Measurements from ENCODE around the gene PRDX2. TPM values are rescaled to one million over a fixed set of nuclear protein-coding genes. Genes with fewer than 3 reads are reported as not detected.

Gene PRDX2
- total RNA-seq, 1 experiment from 2014 or later = 295 TPM

GRCh38 chr19:12767150-12767549 lies 34.5 kb downstream of the PRDX2 start:
- ChIA-PET CTCF (interaction anchor here (0.6 to 13.2 kb wide), 7 partner anchors 8 to 81 kb away, joined by 3 to 307 read pairs (median 10); partner anchors contain the start of genes HOOK2, JUNB, PRDX2 and THSD8), POLR2A (interaction anchor here (0.5 to 2.9 kb wide), 5 partner anchors 18 to 34 kb away, joined by 3 to 17 read pairs (median 3); partner anchors contain the start of gene JUNB)
- H3K27ac Mint-ChIP-seq (ENCODE audit: low read depth, unreplicated experiment) = no peak overlapping the region
- H3K4me1 Mint-ChIP-seq (ENCODE audit: insufficient read depth, unreplicated experiment) = peaks cover 5% of the 10 kb centered on the region
- no TSS peak for BruUV-seq (replicated peaks)
- H3K4me3 Mint-ChIP-seq (ENCODE audit: unreplicated experiment) = no peak overlapping the region
- intact Hi-C loops (cut with micrococcal nuclease) = no loop called here
- TF ChIP-seq CTCF (IDR thresholded peaks at IDR 0.05; ENCODE audit: unreplicated experiment) = no peak
- no peak for DNase-seq (ENCODE audit: unreplicated experiment)
- H3K9me3 Mint-ChIP-seq (ENCODE audit: unreplicated experiment) = no peaks in the 10 kb centered on the region
- H3K27me3 Mint-ChIP-seq (ENCODE audit: insufficient read depth, unreplicated experiment) = no peaks in the 10 kb centered on the region
- H3K36me3 Mint-ChIP-seq (ENCODE audit: insufficient read depth, unreplicated experiment) = peaks cover 20% of the 10 kb centered on the region

GRCh38 chr19:12766051-12766521 lies 35.5 kb downstream of the PRDX2 start:
- BruUV-seq (replicated peaks) = no TSS peak
- Mint-ChIP-seq H3K36me3 (ENCODE audit: insufficient read depth, unreplicated experiment) (peaks cover 20% of the 10 kb centered on the region), H3K27ac (ENCODE audit: low read depth, unreplicated experiment) (no peak overlapping the region), H3K4me3 (ENCODE audit: unreplicated experiment) (peak overlapping the region; percentile 69), H3K4me1 (ENCODE audit: insufficient read depth, unreplicated experiment) (peaks cover 5% of the 10 kb centered on the region), H3K9me3 (ENCODE audit: unreplicated experiment) (no peaks in the 10 kb centered on the region), H3K27me3 (ENCODE audit: insufficient read depth, unreplicated experiment) (no peaks in the 10 kb centered on the region)
- TF ChIP-seq CTCF (IDR thresholded peaks at IDR 0.05; ENCODE audit: unreplicated experiment) = peak; percentile 67
- intact Hi-C loops (cut with micrococcal nuclease) = loop anchor here (1.0 kb wide), 1 partner anchor 30 kb away; no protein-coding TSS in a partner anchor
- ChIA-PET POLR2A (interaction anchor here (0.6 to 2.9 kb wide), 16 partner anchors 8 to 164 kb away, joined by 3 to 17 read pairs (median 4); partner anchors contain the start of genes GCDH, GET3, JUNB and PRDX2), CTCF (interaction anchor here (0.6 to 13.2 kb wide), 15 partner anchors 9 to 1390 kb away, joined by 3 to 307 read pairs (median 4); partner anchors contain the start of genes HOOK2, JUNB, PRDX2 and THSD8)
- DNase-seq (ENCODE audit: unreplicated experiment) = peak; percentile 77

DNA sequence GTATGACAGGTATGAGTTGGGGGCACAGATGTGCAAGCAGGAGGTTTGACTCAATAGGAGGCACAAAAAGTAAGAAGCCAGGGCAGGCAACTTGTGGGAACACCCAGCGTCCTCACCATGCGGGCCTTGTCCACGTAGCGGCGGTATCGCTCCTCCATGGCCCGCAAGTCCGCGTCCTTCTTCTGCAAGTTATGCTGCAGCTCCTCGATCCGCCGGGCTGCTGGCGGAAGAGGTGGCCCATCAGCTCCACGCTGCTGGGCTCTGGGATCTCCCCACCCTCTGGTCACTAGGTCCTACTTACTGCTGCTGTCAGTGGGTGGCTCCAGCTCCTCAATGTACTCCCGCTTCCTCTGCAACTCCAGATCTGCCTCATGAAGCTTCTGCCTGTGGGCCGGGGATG lies 36.9 kb downstream of the PRDX2 start:
- Mint-ChIP-seq H3K27me3 (ENCODE audit: insufficient read depth, unreplicated experiment) (no peaks in the 10 kb centered on the region), H3K36me3 (ENCODE audit: insufficient read depth, unreplicated experiment) (peaks cover 20% of the 10 kb centered on the region), H3K4me1 (ENCODE audit: insufficient read depth, unreplicated experiment) (peaks cover 10% of the 10 kb centered on the region), H3K9me3 (ENCODE audit: unreplicated experiment) (no peaks in the 10 kb centered on the region), H3K27ac (ENCODE audit: low read depth, unreplicated experiment) (no peak overlapping the region), H3K4me3 (ENCODE audit: unreplicated experiment) (no peak overlapping the region)
- intact Hi-C loops (cut with micrococcal nuclease) = no loop called here
- BruUV-seq (replicated peaks) = no TSS peak
- DNase-seq (ENCODE audit: unreplicated experiment) = no peak
- CTCF ChIA-PET = interaction anchor here (0.6 to 13.2 kb wide), 10 partner anchors 7 to 84 kb away, joined by 3 to 307 read pairs (median 4); partner anchors contain the start of genes BEST2, JUNB, PRDX2 and THSD8
- TF ChIP-seq CTCF (IDR thresholded peaks at IDR 0.05; ENCODE audit: unreplicated experiment) = no peak
- POLR2A ChIA-PET = interaction anchor here (0.6 to 2.0 kb wide), 2 partner anchors 33 to 83 kb away, joined by 4 to 6 read pairs; no protein-coding TSS in a partner anchor

- Mint-ChIP-seq H3K36me3 (ENCODE audit: insufficient read depth, unreplicated experiment) (peaks cover 15% of the 10 kb centered on the region), H3K4me1 (ENCODE audit: insufficient read depth, unreplicated experiment) (peaks cover 10% of the 10 kb centered on the region), H3K9me3 (ENCODE audit: unreplicated experiment) (no peaks in the 10 kb centered on the region), H3K27ac (ENCODE audit: low read depth, unreplicated experiment) (no peak overlapping the region), H3K27me3 (ENCODE audit: insufficient read depth, unreplicated experiment) (no peaks in the 10 kb centered on the region), H3K4me3 (ENCODE audit: unreplicated experiment) (no peak overlapping the region)
- intact Hi-C loops (cut with micrococcal nuclease) = no loop called here
- ChIA-PET POLR2A (interaction anchor here (0.6 to 1.0 kb wide), 5 partner anchors 13 to 48 kb away, joined by 3 to 4 read pairs (median 3); partner anchors contain the start of genes JUNB and TRIR), CTCF (interaction anchor here (0.5 to 13.2 kb wide), 8 partner anchors 11 to 128 kb away, joined by 3 to 307 read pairs (median 10); partner anchors contain the start of genes BEST2, HOOK2, JUNB and PRDX2)
- no peak for TF ChIP-seq CTCF (IDR thresholded peaks at IDR 0.05; ENCODE audit: unreplicated experiment)
- no peak for DNase-seq (ENCODE audit: unreplicated experiment)
- no TSS peak for BruUV-seq (replicated peaks)
Measured at GRCh38 chr19:12763100-12763499, 38.5 kb downstream of the PRDX2 start.
